NCI-H2107 treated with DMSO at 0.1 percent for 48 hours (cell line): ENCODE measurements around the gene MAGI2.
"Not testable (repeated sequence)": the region's sequence is repeated elsewhere in the genome, so short reads cannot be mapped to it uniquely, and the experiment has no call there.

ENCODE experiments used
- DNase-seq: peaks from one replicate; lab custom pipeline; 2025; ENCODE audit not compliant: unreplicated experiment; lab: John Stamatoyannopoulos, UW

Gene MAGI2

DNA sequence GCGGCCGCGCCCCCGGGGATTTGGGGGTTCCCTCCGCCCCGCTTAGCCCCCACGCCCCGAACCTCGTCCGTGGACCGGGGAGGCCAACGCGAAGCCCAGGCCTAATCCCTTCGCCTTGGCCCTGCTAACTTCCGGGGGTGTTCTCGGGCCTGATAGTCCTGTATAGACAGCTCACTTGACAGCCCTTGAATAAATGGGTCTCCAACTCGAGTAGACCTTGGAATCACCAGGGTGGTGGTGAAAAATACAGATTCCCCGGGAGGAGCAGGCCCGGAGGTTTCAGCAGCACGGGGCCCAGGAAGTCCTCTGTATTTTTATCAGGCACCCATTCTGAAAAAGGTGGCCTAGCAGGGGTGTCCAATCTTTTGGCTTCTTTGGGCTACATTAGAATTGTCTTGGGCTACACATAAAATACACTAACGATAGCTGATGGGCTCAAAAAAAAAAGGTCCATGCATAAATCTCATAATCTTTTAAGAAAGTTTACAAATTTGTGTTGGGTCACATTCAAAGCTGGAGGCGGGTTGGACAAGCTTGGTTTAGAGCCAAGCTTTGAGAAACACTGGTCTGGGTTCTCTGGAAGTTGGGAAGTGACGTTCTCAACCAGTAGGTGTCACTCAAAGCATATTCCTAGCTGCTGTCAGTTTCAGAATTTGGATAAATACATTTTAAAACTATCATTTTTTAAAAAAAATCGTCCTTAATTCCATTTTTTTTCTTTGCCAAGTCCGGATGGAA is 1433.2 kb downstream of the MAGI2 start:
- peak; percentile 71 for DNase-seq

DNA sequence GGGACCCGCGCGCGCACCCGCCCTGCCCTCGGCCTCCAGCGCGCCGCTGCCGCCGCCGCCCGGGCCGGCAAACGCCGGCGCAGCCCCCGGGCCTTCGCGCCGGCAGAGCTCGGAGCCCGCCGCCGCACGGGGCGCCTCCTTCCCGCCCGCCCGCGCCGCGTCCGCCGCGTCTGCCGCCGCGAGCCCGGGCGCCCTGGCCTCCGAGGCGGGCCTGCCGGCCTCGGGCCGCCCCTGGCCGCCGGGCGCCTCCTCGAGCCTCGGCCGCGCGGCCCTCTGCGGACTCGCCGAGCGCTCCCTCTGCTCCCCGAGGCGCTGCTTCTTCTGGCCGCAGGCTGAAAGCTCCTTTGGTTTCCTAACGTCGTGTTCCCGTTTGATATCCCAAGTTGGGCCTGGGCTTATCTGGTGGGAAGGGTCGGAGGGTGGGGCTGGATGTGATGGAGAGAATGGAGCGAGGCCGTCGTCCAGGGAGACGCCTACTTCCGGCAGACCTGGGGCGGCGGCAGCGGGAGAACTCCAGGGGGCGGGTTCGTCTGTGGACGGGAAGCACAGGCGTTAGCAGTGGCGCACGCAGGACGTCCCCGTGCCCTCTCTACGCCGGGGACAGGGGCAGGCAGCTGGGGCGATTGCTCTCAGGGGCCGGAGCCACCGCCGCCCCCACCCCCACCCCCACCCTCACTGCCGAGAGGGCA is 1433.9 kb downstream of the MAGI2 start:
- DNase-seq: peak; percentile 59

DNA sequence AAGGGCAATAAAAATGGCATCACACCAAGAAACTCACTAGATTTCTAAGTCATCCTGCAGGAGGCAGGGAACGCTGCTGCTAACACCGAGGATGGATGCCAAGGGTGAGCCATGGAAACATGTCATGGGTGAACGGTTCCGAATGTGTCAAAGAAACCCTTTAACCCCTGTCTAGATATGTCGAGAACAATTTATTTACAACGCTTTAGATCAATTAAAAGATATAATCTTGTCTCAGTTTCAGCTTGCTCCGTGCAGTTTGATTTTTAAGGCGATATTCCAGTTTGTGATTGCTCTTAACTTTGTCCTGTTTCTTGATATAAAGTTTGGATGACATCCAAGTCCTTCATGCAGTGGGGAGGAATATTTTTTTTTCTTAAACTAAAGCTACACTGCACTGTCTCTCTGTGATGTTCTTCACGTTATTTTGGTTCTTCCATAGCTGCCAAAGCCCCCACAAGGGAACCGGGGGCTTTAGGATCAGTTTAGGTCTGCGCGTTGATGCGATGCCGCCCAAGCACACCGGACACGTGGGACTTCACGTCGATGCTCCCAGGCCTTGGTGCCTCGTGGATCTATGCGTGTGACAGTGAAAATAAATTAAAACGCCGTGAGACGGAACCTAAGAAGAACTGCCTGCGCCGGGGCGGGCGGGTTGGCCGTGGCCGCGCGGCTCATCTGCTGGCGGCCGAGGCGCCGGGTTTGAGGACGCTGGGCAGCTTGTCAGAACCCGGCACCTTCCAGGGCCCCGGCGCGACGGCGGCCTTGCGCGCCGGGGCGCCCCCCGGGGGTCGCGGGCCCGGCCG is 1434.6 kb downstream of the MAGI2 start:
- DNase-seq: no peak

DNA sequence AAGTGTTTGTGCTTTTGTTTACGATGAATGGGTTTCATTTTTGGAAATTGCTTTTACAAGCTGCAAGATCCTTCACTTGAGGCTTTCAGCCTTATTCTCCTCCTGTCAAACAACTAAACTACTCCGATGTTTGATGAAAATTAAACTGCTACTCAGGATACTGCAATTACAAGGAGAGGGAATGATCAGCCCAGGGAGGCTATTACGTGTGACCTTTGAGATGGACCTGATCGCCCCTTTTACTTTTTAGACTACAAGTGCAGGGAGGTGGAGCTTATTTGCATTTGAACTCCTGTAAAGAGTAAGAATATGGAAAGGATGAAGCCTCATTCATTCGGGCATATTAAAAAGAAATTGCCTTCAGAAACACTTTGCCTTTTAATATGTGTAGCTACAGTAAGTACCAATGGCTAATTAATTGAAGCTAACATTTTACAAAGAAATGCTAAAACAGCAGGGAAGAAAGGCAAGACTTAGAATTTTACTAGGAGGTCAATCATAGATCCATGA is 1435.8 kb downstream of the MAGI2 start:
- DNase-seq: no peak

DNA sequence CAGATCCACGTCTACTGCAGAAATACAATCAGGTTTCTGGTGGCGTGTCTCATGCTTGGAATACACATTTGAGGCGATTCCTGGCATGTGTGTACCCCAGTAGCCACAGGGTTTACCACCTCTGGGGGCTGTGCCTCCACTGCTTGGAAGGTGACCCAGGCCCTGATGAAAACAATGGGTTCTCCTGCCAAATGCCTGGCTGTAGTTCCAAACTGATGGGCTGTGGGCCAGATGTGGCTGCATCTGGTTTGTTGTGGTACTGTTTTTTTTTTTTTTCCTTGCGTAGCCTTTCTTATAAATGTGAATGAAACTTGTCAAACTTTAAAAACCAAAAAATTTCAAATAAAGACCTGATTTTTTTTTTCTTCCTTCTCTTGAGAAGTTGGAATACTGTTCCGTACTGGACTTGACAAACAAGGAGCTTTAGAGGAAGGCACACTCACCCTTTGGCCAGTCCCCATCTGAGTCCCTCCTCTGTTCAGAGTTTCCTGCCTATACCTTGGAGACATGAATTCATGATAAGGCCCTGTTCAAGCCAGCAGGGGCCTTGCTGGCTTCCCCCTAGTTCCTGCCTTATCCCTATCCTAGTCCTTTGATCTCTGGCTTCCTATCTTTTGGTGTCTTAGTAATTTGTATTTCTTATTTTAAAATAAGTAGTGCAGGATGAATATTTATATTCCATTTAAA is 1437.8 kb downstream of the MAGI2 start:
- no peak for DNase-seq

DNA sequence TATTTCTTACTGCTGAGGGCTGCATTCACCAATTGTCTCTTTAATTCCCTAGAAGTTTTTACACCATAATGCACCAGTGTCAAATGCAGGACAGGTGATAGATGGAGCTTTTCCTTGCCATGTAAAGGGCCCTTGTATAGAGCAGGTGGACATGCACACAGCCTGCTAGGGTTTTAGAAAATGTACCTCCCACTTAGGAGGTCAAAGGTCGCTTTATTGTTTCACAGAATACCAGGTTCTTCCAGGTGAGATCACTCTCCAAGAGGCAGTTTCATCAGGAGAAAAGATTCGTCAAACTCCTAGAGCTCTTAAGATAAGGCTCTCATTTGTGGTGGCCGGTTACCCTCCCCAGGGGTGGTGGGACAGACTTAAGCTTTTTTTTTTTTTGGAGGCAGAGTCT is 1439.1 kb downstream of the MAGI2 start:
- no peak for DNase-seq

DNA sequence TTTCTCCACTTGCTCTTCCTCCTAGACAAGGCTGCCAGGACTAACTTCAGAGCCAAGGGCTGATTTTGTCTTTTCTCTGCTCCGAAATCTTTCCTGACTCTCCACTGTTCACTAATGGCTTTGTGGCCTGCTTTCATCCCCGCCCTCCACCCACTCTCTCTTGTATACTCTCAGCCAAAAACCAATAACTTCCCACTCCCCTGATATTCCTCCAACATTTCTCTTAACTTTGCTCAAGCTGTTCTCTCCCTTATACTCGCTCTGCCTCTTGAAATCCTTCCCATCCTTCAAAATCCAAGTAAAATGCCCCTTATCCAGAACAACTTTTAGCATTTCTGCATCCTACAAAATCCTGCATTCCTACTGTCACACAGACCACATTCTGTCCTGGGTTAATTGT is 1440.1 kb downstream of the MAGI2 start:
- no peak for DNase-seq

DNA sequence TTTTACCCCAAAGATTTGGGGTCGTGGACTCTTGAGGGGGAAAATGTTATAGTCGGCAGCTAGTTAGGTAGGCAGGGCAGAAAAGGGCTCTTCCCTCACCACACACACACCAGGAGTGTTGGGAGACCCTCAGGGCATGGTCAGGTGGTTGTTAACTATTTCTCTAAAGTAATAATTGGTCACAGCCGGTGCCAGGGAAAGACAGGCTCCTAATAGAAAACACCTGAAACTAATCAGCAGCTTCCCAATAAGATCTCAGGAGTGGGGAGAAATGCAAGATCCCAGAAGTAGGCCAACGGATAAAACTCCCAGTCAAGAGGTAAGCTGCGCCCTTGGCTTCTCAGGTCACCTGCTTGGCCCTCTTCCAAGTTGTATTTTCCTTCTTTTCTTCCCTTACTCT is 1441.8 kb downstream of the MAGI2 start:
- no peak for DNase-seq

DNA sequence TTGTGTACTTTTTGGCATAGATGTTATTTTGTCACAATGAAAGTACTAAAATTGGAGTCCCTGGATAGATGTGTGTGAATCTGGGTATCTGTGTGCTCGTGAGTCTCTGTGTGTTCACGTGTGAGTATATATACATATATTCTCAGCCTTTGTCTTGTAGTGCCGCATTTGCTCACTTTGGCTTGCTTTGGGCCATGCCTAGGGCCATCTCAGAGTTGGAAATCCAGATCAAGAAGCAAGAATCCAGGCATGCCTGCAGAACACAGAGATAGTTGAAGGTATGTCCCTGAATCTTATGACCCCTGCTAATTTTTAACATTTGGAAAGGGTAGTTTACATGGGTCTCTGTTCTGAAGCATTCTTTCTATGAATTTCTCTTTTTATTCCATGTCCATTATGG is 1446.2 kb downstream of the MAGI2 start:
- DNase-seq: no peak

DNA sequence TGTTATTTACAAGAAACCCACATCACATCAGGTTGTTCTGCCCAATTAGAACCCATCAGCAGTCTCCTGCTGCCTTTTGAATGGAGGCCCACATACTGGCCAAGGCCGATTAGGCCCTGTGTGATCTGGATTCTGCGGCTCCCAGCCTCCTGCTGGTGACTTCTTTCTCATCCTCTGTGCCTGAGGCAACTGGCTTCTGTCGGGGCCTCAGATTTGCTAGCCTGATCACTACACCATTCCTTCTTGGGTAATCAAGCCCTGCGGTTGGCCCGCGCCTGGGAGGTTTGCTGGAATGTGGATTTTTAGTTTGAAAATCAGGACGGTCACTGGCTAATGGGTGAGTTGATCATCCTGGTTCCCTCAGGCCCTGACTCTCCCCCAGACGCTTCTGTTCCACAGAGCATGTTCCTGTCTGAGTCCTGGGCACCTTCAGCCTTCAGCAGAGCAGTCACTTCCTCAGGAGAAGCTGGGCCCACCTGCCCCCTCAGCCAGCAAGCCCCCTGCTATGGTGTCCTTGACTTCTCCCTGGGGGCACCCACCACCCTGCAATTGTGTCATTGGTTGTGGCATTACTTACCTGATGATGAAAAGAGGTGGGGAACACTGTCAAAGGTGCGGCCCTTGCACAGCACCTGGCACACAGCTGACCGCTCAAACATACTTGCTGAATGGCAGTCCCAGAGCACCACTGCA is 1447.3 kb downstream of the MAGI2 start:
- no peak for DNase-seq

DNA sequence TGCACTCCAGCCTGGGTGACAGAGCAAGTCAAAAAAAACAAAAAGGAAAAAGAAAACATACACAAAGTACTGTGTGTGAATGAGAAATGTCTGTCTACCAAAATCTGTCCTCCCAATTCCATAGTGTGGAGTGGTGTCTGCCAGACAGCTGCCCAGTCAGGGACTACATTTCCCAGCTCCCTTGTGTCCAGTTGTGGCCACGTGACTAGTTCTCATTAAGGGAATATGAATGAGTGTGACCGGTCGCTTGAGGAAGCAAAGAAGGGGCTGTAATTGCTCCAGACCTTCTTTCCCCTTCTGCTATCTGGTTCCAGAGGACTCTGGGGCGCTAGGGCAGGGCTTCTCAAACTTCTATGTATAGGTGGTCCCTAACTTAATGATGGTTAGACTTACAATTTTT is 1450.8 kb downstream of the MAGI2 start:
- DNase-seq: no peak

DNA sequence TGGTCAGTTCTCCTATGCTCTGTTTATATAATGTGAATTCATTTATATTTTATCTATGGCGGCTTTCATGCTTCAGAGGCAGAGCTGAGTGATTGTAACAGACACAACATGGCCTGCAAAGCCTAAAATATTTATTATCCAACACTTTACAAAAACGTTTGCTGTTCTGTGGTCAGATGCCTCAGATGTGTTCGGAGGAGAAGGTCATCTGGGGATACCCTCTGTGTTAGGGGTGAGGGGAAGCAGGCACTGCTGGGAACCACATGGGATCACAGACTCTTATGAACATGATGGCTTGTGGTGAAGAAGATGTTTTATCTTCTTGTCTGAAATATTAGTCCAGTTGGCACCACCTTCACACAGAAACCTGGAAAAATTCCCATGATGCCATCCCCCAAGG is 1451.4 kb downstream of the MAGI2 start:
- no peak for DNase-seq

DNA sequence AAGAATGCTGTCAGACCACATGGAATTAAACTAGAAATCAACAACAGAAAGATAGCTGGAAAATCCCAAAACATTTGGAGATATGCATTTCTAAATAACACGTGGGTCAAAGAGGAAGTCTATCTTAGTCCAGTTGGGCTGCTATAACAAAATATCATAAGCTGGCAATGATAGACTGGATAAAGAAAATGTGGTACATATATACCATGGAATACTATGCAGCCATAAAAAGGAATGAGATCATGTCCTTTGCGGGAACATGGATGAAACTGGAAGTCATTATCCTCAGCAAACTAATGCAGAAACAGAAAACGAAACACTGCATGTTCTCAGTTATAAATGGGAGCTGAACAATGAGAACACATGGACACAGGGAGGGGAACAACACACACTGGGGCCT is 1454.3 kb downstream of the MAGI2 start:
- not testable (repeated sequence) for DNase-seq

DNA sequence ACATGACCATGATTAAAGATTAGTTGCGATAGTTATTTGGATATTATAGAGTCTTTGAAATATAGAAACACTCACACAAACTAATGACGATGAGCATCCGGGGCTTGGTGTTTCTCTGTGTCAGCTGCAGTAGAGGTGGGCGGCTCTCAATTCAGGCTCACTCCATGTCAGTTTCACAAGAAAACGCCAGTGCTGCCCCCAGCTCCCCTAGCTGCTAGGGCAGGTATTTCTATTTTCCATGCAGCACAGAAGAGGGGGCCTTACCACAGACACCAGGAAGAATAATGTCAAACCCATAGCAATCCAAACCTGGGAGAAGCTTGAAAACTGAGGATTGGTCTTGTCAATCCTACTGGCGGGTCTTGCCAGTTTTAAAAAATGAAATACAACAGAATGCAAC is 1457.8 kb downstream of the MAGI2 start:
- DNase-seq: no peak

DNA sequence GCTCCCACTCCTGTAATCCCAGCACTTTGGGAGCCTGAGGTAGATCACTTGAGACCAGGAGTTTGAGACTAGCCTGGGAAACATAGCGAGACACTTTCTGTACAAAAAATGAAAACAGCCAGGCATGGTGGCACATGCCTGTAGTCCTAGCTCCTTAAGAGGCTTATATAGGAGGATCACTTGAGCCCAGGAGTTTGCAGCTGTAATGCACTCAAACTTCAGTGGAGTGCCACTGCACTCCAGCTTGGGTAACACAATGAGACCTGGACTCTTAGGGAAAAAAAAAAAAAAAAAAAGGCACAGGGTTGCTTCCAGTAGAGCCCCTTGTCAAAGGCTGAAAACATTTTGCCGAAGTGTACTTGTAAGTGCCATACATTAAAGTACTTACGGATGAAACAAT is 1459.6 kb downstream of the MAGI2 start:
- no peak for DNase-seq

DNA sequence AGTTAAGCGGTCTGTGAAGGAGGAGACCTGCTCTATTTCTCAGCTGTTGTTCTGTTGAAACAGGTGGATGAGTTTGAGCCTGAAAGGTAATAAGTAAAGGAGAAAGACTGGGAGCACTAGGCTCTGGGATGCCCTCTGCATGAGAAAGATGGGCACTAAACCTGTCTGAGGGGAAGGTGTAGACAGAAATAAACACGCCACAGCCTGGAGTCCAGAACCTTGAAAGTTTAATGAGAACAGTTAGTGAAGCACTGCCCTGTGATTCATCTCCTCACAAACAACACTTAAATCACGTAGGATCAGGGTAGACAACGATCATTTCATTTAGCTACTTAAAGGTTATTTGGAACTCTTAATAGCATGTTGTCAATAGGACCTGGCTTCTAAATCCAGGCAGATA is 1461.8 kb downstream of the MAGI2 start:
- DNase-seq: no peak

DNA sequence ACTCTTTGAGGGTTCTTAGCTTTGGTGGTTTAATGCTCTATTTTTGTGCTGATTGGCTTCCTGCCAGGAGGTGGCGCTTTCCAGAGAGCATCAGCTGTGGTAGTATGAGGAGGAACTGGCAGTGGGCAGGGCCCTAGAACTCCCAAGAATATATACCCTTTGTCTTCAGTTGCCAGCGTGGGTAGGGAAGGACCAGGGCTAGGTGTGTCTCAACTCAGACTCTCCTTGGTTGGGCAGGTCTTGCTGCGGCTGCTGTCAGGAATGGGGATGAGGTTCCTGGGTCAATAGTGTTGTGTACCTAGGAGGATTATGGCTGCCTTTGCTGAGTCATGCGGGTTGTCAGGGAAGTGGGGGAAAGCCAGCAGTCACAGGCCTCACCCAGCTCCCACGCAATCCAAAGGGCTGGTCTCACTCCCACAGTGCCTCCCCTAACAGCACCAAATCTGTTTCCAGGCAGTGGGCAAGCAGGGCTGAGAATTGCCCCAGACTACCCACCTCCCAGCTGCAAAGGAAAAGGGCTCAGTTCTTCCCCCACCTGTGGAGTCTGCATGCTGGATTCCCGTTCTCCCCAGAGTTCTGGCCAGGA is 1463.4 kb downstream of the MAGI2 start:
- DNase-seq: no peak

DNA sequence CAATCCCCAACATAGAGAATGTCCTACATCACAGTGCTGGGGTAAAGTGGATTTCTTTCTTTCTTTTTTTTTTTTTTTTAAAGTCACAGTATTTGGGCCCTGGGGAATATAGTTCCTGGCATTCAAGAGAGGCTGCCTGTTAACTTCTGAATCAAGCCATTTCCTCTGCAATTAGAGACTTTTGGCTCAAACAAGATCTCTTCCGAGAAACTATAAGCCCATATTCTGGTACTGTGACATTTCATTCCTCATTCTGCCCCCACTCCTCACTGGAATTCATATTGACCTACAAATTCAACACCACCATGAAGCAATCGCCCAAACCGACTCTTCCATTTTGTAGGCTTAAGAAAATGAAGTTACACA is 1467.5 kb downstream of the MAGI2 start:
- DNase-seq: no peak

DNA sequence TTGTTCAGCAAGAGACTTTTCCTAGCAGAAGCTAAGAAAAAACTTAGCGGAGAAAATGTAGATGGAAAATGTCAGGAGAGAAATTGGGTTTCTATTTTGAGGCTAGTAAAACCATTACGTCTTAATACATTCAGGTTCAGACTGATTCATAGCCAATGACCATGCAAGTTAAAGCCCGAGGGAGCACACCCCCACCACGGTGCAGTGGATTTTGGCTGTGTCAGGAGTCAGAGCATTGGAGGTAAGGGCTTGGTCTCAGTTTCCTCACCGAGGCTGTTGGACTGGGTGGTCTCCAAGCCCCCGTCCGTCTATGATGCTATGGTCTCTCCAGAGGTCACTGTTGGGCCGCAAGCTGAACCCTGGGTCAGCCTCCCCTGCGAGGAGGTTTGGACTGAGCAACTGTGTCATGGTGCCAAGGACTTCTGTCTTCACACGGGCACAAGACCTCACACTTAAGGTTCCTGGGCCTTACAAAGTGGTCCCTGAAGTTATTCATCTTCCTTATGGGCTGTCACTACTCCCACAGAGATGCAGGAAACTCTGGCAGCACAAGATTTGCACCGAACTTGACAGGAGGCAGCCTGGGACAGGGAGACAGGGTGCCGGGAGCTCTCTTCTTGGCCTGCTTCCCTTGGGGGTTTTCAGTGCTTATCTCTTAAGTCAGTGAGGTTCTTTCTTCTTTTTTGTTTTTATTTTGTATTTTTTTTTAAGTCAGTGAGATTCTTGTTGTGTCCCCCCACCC is 1468.1 kb downstream of the MAGI2 start:
- no peak for DNase-seq

DNA sequence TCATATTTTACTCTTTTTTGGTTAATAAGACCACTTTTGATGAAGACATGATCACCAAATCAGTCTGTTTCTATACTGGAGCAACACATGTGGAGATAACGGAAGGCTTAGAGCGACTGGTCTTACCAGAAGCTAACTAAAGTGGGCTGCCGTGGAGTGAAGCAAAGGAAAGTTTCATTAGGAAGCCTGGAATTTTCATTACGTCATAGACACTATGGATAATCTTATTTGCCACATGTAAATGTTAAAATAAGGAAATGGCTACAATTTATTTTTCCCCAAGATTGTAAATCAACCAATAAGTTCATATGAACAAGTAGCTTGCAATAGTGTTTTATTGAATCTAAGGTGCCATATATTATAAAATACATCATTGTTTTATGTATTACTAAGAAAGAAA is 1469.5 kb downstream of the MAGI2 start:
- no peak for DNase-seq
